T1000 (cell line): Measurements from ENCODE around the gene TBCK.
"Not testable (repeated sequence)": the region's sequence is repeated elsewhere in the genome, so short reads cannot be mapped to it uniquely, and the experiment has no call there.

Experiments used
- DNase-seq: peaks from one replicate; lab custom pipeline; 2025; ENCODE audit warnings: mixed read lengths; lab: John Stamatoyannopoulos, UW

The TBCK gene

DNA sequence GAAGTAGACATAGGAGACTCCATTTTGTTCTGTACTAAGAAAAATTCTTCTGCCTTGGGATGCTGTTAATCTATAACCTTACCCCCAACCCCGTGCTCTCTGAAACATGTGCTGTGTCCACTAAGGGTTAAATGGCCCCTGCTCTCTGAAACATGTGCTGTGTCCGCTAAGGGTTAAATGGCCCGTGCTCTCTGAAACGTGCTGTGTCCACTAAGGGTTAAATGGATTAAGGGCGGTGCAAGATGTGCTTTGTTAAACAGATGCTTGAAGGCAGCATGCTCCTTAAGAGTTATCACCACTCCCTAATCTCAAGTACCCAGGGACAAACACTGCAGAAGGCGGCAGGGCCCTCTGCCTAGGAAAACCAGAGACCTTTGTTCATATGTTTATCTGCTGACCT, 5.8 kb upstream of the TBCK start:
- DNase-seq: not testable (repeated sequence)

DNA sequence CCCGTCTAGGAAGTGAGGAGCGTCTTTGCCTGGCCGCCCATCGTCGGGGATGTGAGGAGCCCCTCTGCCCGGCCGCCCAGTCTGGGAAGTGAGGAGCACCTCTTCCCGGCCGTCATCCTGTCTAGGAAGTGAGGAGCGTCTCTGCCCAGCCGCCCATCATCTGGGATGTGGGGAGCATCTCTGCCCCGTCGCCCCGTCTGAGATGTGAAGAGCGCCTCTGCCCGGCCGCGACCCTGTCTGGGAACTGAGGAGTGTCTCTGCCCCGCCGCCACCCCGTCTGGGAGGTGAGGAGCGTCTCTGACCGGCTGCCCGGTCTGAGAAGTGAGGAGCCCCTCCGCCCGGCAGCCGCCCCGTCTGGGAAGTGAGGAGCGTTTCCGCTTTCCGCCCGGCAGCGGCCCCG, 5.2 kb upstream of the TBCK start:
- DNase-seq: not testable (repeated sequence)

DNA sequence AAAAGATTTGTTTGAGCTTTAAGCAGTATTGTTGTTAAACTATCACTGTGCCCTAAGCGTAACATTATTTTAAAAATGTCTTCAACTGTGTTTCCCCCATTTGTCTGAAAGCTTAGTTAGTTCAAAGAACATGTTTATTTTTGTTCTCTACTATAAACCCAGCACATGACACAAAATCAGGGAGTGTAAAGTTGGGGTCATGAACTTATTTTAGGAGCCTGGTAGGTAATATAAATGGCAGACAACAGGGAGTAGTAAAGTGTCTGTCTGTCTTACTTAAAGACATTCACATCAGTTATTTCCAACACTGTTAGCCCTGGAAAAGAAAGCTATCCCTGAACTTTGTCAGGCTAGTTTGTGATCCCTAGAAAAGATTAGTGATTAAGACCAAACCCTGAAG, 4.2 kb upstream of the TBCK start:
- no peak for DNase-seq

DNA sequence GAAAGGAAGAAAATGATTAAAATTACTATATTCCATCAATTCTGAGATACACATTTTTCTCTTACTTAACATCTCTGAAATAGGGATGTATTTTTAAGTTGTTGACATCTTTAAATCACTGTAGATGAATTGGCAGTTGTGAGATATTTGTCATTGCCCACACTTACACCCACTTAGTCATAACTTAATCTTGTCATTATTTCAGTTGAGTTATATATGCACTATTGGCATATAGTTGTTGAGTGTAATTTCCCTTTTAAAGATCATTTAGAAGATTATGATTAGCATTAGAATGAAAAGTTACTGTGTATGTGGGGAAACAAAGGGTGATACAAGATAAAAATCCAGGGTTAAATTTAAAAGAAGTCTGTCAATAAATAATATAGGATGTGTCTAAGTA, 2.5 kb upstream of the TBCK start:
- no peak for DNase-seq

DNA sequence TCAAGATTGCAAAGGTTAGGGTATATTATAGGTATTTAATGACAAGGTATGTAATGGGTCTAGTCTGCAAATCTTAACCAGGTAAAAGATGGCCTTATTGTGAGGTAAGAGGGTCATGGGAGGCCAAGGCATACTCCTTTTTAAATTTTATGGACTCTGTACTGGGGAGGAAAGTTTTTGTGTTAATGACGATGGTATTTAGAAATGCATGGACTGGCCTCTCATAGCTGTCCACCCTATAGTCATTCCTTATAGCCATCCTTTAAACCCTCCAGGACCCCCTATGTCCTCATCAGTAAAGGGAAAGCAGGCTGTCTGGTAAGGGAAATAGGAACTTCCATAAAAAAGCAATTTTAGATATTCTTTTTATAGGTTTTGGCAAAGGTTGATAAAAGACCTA, 1.8 kb upstream of the TBCK start:
- no peak for DNase-seq

DNA sequence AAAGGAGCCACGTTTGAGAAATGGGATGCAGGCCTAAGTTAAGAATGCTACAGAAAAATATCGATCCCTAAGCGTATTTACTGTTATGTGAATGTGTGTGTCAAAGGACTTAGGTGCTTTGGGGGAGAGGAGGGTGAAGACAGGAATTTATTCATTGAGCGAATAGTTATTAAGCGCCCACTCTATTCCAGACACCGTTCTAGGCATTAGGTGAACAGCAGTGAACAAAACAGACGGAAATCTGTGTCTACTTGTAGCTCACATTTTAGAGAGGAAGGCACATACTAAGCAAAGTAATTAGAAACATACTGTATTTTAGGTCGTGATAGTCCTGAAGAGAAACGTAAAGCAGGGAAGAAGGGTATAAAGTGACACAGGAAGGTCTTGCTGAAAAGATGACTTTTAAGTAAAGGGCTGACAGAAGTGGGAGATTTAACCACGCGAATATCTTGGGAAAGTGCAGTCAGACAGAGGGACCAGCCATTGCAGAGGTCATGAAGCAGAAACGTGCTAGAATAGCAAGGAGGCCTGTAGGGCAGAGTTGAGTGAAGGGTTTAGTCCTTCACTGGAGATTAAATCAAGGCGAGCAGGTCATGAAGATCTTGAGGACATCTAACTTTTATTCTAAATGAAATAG, 882 bp upstream of the TBCK start:
- DNase-seq: no peak

DNA sequence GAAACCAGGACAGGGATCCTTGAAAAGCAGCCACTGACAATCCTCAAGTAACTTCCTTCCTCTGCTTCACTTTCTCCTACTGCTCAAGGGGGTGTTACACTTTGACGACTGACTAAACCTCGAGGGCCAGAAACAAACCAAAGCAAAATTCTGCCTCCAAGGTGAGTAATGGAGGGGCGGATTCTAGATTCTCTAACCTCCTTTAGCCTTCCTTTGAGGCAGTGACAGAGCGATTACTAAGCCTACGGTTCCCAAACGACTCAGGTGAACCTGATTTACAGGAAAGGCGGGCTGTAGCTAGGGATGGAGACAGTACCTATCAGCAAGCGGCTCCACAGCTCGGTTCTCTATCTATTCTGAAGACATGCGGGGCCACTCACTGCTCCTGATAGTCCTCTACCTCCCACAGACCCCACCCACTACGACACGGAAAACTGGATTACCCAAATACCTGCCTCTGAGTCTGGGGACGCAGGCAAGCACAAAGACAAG, 487 bp downstream of the TBCK start:
- DNase-seq: no peak

DNA sequence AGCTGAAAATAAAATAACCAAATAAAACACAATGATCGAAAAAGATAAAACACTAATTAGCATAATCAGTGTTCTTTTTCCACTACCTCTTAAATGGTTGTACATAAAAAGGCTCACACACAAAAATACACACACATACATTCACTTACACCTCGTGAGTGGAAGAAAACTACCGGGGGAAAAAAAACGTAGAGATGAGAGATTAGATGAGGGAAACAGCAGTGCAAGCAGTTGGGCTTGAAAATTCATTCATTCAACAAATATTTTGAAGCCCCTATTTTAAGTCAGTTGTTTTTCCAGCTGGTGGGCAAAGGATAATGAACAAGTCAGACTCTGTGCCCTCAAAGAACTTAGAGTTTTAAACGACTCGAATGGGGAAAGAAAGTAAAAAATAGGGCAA, 1.0 kb downstream of the TBCK start:
- no peak for DNase-seq

DNA sequence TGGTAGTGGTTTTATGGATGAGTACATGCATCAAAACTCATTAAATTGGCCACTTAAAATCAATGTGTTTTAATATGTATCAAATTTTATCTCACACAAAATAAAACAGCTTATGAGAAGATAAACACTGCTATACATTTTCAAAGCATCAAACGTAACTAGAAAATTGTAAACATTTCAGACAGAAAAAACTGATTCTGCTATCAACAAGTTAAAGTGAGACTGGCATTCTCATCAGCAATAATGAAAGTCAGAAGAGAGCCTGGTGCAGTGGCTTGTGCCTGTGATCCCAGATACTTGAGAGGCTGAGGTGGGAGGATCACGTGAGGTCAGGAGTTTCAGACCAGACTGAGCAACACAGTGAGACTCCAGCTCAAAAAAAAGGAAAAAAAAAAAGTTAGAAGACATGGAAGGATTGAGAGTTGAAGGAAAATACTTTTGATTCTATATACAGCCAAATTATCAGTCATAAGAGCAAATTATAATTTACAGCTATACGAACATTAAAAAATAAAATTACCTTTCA, 2.9 kb downstream of the TBCK start:
- DNase-seq: no peak

DNA sequence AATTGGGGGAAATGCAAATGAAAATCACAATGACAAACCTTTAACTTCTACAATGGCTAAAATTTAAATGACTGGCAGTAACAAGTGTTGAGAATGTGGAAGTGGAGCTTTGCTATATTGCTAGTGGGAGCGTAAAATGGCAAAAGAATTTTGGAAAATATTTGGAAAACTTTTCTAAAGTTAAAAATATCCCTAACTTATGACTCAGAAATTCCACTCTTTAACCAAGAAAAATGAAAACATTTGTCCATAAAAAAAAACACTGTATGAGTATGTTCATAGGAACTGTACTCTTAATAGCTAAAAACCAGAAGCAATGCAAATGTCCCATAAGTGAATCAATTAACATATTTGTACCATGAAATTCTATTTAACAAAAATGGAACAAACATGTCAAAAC, 3.6 kb downstream of the TBCK start:
- no peak for DNase-seq

DNA sequence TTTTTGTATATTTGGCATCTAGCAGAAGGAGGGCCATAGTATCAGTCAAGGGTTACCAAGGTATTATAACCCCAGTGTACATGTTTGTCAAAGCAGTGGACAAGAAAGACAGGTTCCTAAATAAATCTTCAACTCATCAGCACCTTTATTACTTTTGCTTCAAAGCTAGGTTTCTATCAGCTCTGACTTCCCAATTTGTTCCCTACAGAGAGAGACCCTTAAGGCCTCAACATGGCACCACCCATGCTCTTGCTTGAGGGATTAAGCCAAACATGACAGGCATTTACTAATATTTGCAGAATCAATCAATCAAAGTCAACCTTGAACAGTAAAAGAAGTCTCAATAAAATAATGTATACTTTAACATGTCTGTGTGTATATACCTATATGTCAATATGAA, 9.4 kb downstream of the TBCK start:
- DNase-seq: no peak

DNA sequence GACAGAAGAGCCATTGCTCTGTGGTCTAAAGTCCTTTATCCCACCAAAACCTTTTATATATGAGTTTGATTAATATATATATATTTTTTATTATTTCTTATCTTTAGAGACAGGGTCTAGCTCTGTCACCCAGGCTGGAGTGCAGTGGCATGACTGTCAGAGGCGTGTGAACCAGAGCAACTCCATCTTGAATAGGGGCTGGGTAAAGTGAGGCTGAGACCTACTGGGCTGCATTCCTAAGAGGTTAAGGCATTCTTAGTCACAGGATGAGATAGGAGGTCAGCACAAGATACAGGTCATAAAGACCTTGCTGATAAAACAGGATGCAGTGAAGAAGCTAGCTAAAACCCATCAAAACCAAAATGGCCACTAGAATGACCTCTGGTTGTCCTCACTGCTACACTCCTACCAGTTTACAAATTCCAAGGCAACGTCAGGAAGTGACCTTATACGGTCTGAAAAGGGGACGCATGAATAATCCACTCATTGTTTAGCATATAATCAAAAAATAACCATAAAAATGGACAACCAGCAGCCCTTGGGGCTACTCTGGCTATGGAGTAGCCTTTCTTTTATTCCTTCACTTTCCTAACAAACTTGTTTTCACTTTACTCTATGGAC, 10.5 kb downstream of the TBCK start:
- no peak for DNase-seq

DNA sequence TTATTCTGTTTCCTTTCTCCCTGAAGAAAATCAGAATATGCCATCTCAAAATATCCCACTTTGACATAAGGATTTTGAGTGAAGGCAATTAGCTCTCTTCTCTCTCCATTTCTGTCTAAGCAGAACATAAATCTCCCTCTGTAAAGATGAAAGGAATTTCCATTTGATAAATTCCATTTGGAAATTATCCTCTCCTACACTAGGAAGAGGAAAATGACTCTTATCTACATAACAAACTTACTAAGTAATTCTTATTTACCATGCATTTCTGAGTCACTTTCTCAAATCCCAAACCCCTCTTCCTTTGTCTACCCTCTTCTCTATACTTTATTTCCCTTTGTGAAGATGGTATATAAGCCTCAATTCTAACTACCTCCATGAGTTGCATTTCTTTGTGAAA, 11.4 kb downstream of the TBCK start:
- no peak for DNase-seq

DNA sequence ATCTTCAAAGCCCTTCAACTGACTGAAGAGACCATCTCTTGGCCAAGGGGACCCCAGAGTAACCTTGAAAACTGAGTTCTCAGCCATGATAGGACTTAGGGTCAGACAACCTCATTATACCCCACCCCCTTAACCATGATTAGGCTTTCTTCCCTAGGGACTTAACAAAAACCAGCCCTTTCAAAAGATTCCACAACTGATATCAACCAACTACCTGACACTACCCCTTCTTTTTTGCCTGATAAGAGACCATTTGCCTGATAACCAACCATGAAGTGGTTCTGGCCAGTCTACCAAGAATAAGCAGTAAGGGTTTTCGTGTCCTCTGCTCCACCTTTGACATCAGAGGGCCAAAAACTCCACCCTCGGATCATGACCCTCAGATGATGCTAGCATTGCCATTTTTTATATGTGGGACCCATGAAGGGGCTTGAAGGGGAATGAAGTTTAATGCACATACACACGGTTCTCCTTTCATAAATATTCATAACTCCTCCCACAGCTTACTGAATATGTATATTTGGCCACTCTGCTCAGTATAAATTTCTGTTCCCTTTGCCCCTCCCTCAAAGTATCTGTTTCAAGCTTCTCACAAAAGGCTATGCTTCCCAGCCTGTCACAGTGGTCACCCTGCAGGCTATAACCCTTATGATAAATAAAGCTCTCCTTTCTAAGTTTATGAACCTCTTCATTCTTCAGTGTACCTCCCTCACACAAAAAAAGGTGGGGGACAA, 12.3 kb downstream of the TBCK start:
- no peak for DNase-seq

DNA sequence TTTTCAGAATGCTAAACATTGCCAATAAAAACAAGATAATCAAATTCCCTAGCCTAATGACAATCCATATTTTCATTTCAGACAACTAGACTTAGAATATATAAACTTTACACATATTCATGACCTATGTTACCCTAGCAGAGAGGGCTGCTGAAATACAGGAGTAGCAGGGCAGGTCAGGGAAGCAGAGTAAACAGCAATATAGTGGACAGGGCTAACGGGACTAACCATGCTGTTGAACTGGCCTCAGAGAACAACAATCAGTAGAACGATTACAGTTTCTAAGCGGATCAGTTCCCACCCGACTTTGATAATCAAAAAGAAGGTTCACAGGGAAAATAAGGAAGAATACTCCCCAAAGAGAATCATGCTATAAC, 14.0 kb downstream of the TBCK start:
- DNase-seq: no peak

DNA sequence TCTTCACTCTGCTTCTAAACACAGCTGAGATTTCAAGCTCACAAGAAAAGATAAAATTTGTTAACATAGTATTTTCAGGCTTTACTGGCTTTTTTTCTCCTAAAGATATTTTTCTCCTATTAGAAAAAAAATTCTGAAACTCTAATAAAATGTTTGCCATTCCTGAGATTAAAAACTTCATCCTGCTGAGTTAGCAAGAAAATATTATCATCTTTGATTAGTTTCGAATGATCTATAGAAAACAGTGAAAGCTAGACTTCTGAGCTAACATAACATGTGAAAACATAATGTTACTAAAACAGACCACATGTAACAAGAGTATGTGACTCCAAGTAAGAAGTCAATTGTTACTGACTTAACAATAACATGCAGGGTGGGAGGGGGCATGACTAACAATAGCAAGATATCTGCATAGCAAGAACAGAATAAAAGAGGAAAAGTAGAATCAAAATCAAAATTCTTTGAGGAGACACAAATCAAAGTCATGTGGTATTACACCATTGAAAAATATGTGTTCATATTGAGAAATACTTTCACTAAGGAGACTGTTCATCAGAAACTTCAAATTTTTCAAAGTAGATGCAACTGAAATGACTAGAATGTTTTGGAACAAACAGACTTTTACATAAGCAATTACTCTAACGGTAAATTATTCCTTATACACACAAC, 14.5 kb downstream of the TBCK start:
- no peak for DNase-seq

DNA sequence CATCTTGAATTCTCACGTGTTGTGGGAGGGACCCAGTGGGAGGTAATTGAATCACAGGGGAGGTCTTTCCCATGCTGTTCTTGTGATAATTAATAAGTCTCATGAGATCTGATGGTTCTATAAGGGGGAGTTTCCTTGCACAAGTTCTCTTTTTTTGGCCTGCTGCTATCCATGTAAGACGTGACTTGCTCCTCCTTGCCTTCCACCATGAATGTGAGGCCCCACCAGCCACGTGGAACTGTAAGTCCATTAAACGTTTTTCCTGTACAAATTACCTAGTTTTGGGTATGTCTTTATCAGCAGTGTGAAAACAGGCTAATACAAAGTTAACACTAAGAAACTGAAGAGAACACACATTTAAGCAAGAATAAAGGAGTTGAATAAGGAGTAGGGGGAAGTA, 16.0 kb downstream of the TBCK start:
- no peak for DNase-seq

DNA sequence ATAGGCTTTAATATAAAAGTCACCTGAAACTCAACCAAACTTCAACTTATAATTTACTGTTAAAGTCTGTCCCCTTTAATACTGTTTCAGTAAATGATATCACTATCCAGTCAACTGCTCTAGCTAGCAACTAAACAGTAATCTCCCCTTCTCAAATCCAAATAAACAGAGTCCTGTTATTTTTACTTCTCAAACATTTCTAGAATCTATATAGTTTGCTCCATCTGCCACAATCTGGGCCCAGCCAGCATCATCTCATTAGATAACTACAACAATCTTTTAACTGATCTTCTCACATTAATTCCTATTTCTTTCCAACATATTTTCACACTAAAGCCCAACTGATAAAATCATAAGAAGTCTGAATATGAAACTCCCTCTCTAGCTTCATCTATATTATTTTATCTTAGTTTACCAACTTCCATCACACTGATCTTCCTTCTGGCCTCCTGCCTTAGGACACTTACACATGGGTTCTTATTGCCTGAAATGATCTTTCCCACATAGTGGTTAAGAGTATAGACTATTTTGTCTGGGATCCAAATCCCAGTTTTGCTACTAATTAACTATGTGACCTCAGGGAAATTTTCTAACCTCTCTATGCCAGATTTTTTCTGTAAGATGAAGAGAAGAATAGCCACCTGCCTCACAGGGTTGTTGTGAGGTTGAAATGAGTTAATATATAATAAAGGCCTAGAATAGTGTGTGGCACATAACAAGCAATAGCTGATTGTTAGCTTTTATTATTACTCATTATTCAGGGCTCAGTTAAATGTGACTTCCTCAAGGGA, 18.6 kb downstream of the TBCK start:
- no peak for DNase-seq

DNA sequence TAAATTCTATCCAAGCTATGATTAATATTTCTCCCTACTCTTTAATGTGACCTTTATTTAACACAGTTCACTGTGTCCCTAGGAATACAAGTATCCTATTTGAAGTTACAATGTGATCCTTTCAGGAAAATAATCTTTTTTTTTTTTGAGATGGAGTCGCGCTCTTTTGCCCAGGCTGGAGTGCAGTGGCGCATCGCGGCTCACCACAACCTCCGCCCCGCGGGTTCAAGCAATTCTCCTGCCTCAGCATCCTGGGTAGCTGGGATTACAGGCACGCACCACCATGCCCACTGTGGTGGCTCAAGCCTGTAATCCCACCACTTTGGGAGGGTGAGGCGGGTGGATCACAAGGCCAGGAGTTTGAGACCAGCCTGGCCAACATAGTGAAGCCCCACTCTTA, 21.9 kb downstream of the TBCK start:
- DNase-seq: no peak

DNA sequence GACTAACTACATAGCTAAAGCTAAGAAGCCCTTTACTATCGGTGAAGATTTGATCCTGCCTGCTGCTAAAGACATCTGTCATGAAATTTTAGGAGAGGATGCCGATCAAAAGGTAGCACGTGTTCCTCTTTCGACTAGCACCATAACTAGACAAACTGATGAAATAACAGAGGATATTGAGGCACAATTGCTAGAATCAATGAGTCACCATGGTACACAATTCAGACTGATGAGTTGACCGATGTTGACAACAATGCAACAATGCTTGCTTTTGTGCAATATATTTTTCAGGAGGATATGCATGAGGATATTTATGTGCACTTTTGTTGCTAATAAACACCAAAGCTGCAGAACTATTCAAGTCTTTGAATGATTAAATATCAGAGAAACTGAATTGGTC, 24.3 kb downstream of the TBCK start:
- no peak for DNase-seq

DNA sequence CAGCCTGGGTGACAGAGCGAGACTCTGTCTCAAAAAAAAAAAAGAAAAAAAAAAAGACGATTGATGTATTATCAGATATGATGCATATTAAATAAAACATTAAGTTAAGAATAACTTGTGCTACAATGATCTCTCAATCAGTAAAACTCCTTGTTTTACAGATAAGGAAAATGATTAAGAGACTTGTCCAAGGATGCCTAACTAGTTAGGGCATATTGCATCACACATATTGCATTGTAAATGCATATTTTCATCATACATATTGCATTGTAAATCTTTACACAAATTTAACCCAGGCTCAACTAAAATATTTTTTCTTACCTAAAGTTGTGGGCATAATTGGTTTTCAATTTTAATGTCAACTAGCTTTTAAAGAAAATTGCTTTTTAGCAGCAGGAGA, 26.3 kb downstream of the TBCK start:
- DNase-seq: no peak
